WTC11 (cell line): ENCODE results near the gene POC1A. TPM values are rescaled to one million over a fixed set of nuclear protein-coding genes. Genes with fewer than 3 reads are reported as not detected.

Experiments used
- ATAC-seq: fragments of 200-7000 bp; cut with Tn5 transposase; 2 replicates; pipeline ENCODE4 v1.10.0; 2021; ENCODE audit warnings: mild to moderate bottlenecking, moderate library complexity
- CTCF ChIA-PET: fragments of 300-600 bp; sonication (Branson Sonifier 250); formaldehyde crosslinking; loops from one replicate; lab custom pipeline; 2021; ENCODE audit warnings: antibody characterized with exemption; lab: Charles Lee
- POLR2A ChIA-PET: fragments of 350-600 bp; sonication (Branson Sonifier 250); formaldehyde crosslinking; loops from one replicate; lab custom pipeline; 2021; ENCODE audit warnings: antibody characterized with exemption; lab: Charles Lee
- DNase-seq: peaks from one replicate; pipeline ENCODE4 v3.0.0; 2021; ENCODE audit warnings: low spot score
- H3K27ac Mint-ChIP-seq: 2 replicates; pipeline ENCODE4 v1.8.0; 2021; ENCODE audit warnings: mixed read lengths
- H3K27me3 Mint-ChIP-seq: 2 replicates; pipeline ENCODE4 v1.8.0; 2021; ENCODE audit warnings: low read depth, mild to moderate bottlenecking, moderate library complexity, mixed read lengths
- H3K36me3 Mint-ChIP-seq: 2 replicates; pipeline ENCODE4 v1.8.0; 2021; ENCODE audit warnings: mixed read lengths
- H3K4me1 Mint-ChIP-seq: 2 replicates; pipeline ENCODE4 v1.8.0; 2022; ENCODE audit warnings: mixed read lengths
- H3K4me3 Mint-ChIP-seq: 2 replicates; pipeline ENCODE4 v1.8.0; 2021; ENCODE audit warnings: mild to moderate bottlenecking, moderate library complexity, mixed read lengths
- H3K9me3 Mint-ChIP-seq: 2 replicates; pipeline ENCODE4 v1.8.0; 2021; ENCODE audit warnings: mixed read lengths
- ATF1 ChIP-seq: sonication (generic); formaldehyde crosslinking; IDR thresholded peaks from 2 replicates; pipeline ENCODE4 v1.8.1; 2023; ENCODE audit warnings: mild to moderate bottlenecking, moderate library complexity, missing genetic modification reagents
- CTCF ChIP-seq: fragments of 200-600 bp; IDR thresholded peaks from 2 replicates; pipeline ENCODE4 v1.8.0; 2022; ENCODE audit warnings: antibody characterized with exemption
- GTF2I ChIP-seq: fragments of 250-450 bp; sonication (Bioruptor Pico); conservative IDR thresholded peaks from 2 replicates; pipeline ENCODE4 v1.4.0; 2021; ENCODE audit warnings: mild to moderate bottlenecking
- MXD4 ChIP-seq: fragments of 250-450 bp; sonication (Bioruptor Pico); IDR thresholded peaks from 2 replicates; pipeline ENCODE4 v1.8.0; 2021; ENCODE audit warnings: mild to moderate bottlenecking, moderate library complexity, borderline replicate concordance
- NFYB ChIP-seq: sonication (generic); formaldehyde crosslinking; conservative IDR thresholded peaks from 2 replicates; pipeline ENCODE4 v1.8.0; 2022; ENCODE audit warnings: low read depth, missing genetic modification reagents
- NR1H2 ChIP-seq: sonication (generic); formaldehyde crosslinking; IDR thresholded peaks from 2 replicates; pipeline ENCODE4 v1.9.0; 2021; ENCODE audit warnings: mild to moderate bottlenecking, moderate library complexity, missing genetic modification reagents
- NR2C2 ChIP-seq: sonication (generic); formaldehyde crosslinking; IDR thresholded peaks from 2 replicates; pipeline ENCODE4 v1.8.0; 2022; ENCODE audit warnings: mild to moderate bottlenecking, missing genetic modification reagents
- SOX15 ChIP-seq: fragments of 250-450 bp; sonication (Bioruptor Pico); IDR thresholded peaks from 2 replicates; pipeline ENCODE4 v1.9.0; 2021; ENCODE audit warnings: mild to moderate bottlenecking
- SP1 ChIP-seq: sonication (generic); formaldehyde crosslinking; conservative IDR thresholded peaks from 2 replicates; pipeline ENCODE4 v1.8.1; 2022; ENCODE audit warnings: missing genetic modification reagents
- ZMAT4 ChIP-seq: fragments of 250-450 bp; sonication (Bioruptor Pico); IDR thresholded peaks from 2 replicates; pipeline ENCODE4 v1.9.0; 2021; ENCODE audit warnings: mild to moderate bottlenecking
- total RNA-seq: library from RNA; stranded (reverse); gene quantifications from 3 replicates; pipeline ENCODE4 v1.2.3, GENCODE V29; 2021
- TF ChIP-seq, protein P1 (sequence below): sonication (generic); formaldehyde crosslinking; IDR thresholded peaks from 2 replicates; pipeline ENCODE4 v1.8.1; 2022; ENCODE audit warnings: low read depth, missing genetic modification reagents, borderline replicate concordance
- TF ChIP-seq, protein P2 (sequence below): sonication (generic); formaldehyde crosslinking; conservative IDR thresholded peaks from 2 replicates; pipeline ENCODE4 v1.8.1; 2022; ENCODE audit warnings: mild to moderate bottlenecking, missing genetic modification reagents
- TF ChIP-seq, protein P3 (sequence below): fragments of 250-450 bp; sonication (Bioruptor Pico); IDR thresholded peaks from 2 replicates; pipeline ENCODE4 v1.8.0; 2021; ENCODE audit warnings: mild to moderate bottlenecking
- TF ChIP-seq, protein P4 (sequence below): sonication (generic); formaldehyde crosslinking; IDR thresholded peaks from 2 replicates; pipeline ENCODE4 v1.8.1; 2023; ENCODE audit warnings: mild to moderate bottlenecking, missing genetic modification reagents
- TF ChIP-seq, protein P5 (sequence below): sonication (generic); formaldehyde crosslinking; IDR thresholded peaks from 2 replicates; pipeline ENCODE4 v1.8.0; 2022; ENCODE audit warnings: mild to moderate bottlenecking, missing genetic modification reagents

POC1A gene
- total RNA-seq, 1 experiment from 2014 or later = 31.3 TPM

DNA sequence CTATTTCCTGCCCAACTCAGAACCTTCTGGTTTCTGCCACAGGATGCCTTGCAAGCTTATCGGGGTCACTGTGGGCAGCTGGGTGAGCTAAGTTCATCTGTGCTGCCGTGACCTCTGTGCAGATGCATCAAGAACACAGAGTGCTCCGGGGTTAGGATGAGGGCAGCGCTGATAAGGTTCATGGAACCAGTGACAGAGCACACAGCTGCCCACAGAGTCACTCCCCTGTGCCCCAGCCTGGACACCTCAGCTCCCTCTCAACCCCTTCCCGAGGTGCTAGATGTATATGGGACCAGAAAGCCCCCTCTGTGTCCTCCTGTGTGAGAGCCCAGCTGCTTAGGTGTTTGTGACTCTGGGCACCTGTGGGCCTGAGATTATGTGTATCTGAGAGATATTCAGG lies 28.0 kb upstream of the POC1A start:
- Mint-ChIP-seq H3K27ac (no peak overlapping the region), H3K4me3 (no peak overlapping the region), H3K9me3 (no peaks in the 10 kb centered on the region), H3K27me3 (peaks cover 2% of the 10 kb centered on the region; the same call in 1 of the 2 replicates), H3K36me3 (no peaks in the 10 kb centered on the region), H3K4me1 (peaks cover 10% of the 10 kb centered on the region; the same call in 1 of the 2 replicates)
- ChIA-PET CTCF (interaction anchor here (1.1 to 1.2 kb wide), 2 partner anchors 12 to 38 kb away, joined by 3 to 4 read pairs; no protein-coding TSS in a partner anchor), POLR2A (no interaction called here)
- ATAC-seq = no peak
- no peak for DNase-seq
- TF ChIP-seq NR2C2 (CRISPR knock-in tag) (no peak), GTF2I (CRISPR knock-in tag) (no peak), SOX15 (CRISPR knock-in tag) (no peak), NR1H2 (CRISPR knock-in tag) (no peak), ATF1 (CRISPR knock-in tag) (no peak), MXD4 (no peak), ZMAT4 (CRISPR knock-in tag) (no peak), SP1 (CRISPR knock-in tag) (no peak), NFYB (CRISPR knock-in tag) (no peak), CTCF (no peak)
- TF ChIP-seq, protein P1, sequence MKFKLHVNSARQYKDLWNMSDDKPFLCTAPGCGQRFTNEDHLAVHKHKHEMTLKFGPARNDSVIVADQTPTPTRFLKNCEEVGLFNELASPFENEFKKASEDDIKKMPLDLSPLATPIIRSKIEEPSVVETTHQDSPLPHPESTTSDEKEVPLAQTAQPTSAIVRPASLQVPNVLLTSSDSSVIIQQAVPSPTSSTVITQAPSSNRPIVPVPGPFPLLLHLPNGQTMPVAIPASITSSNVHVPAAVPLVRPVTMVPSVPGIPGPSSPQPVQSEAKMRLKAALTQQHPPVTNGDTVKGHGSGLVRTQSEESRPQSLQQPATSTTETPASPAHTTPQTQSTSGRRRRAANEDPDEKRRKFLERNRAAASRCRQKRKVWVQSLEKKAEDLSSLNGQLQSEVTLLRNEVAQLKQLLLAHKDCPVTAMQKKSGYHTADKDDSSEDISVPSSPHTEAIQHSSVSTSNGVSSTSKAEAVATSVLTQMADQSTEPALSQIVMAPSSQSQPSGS = no peak
- TF ChIP-seq, protein P2, sequence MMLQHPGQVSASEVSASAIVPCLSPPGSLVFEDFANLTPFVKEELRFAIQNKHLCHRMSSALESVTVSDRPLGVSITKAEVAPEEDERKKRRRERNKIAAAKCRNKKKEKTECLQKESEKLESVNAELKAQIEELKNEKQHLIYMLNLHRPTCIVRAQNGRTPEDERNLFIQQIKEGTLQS (CRISPR knock-in tag) = no peak
- TF ChIP-seq, protein P3, sequence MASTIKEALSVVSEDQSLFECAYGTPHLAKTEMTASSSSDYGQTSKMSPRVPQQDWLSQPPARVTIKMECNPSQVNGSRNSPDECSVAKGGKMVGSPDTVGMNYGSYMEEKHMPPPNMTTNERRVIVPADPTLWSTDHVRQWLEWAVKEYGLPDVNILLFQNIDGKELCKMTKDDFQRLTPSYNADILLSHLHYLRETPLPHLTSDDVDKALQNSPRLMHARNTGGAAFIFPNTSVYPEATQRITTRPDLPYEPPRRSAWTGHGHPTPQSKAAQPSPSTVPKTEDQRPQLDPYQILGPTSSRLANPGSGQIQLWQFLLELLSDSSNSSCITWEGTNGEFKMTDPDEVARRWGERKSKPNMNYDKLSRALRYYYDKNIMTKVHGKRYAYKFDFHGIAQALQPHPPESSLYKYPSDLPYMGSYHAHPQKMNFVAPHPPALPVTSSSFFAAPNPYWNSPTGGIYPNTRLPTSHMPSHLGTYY (CRISPR knock-in tag) = no peak
- TF ChIP-seq, protein P4, sequence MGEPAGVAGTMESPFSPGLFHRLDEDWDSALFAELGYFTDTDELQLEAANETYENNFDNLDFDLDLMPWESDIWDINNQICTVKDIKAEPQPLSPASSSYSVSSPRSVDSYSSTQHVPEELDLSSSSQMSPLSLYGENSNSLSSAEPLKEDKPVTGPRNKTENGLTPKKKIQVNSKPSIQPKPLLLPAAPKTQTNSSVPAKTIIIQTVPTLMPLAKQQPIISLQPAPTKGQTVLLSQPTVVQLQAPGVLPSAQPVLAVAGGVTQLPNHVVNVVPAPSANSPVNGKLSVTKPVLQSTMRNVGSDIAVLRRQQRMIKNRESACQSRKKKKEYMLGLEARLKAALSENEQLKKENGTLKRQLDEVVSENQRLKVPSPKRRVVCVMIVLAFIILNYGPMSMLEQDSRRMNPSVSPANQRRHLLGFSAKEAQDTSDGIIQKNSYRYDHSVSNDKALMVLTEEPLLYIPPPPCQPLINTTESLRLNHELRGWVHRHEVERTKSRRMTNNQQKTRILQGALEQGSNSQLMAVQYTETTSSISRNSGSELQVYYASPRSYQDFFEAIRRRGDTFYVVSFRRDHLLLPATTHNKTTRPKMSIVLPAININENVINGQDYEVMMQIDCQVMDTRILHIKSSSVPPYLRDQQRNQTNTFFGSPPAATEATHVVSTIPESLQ (CRISPR knock-in tag) = no peak
- TF ChIP-seq, protein P5, sequence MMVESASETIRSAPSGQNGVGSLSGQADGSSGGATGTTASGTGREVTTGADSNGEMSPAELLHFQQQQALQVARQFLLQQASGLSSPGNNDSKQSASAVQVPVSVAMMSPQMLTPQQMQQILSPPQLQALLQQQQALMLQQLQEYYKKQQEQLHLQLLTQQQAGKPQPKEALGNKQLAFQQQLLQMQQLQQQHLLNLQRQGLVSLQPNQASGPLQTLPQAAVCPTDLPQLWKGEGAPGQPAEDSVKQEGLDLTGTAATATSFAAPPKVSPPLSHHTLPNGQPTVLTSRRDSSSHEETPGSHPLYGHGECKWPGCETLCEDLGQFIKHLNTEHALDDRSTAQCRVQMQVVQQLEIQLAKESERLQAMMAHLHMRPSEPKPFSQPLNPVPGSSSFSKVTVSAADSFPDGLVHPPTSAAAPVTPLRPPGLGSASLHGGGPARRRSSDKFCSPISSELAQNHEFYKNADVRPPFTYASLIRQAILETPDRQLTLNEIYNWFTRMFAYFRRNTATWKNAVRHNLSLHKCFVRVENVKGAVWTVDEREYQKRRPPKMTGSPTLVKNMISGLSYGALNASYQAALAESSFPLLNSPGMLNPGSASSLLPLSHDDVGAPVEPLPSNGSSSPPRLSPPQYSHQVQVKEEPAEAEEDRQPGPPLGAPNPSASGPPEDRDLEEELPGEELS (CRISPR knock-in tag) = no peak

GRCh38 chr3:52181543-52181942 lies 27.3 kb upstream of the POC1A start:
- TF ChIP-seq GTF2I (CRISPR knock-in tag) = no peak
- peaks cover 2% of the 10 kb centered on the region; the same call in 1 of the 2 replicates for H3K27me3 Mint-ChIP-seq
- ChIA-PET POLR2A (no interaction called here), CTCF (interaction anchor here (1.1 kb wide), 1 partner anchor 11 kb away, joined by 3 read pairs; no protein-coding TSS in a partner anchor)
- no peak for DNase-seq
- no peak overlapping the region for H3K27ac Mint-ChIP-seq
- H3K36me3 Mint-ChIP-seq = no peaks in the 10 kb centered on the region
- no peak overlapping the region for H3K4me3 Mint-ChIP-seq
- ATAC-seq = no peak
- H3K9me3 Mint-ChIP-seq = no peaks in the 10 kb centered on the region
- peaks cover 11% of the 10 kb centered on the region; the same call in 1 of the 2 replicates for H3K4me1 Mint-ChIP-seq
